CD4-positive, alpha-beta T cell treated with Interleukin-10 for 1 hour (primary cell): ENCODE measurements around the gene FAM163A.
"Not testable (repeated sequence)": the region's sequence is repeated elsewhere in the genome, so short reads cannot be mapped to it uniquely, and the experiment has no call there.

Experiments
- DNase-seq: peaks from one replicate; pipeline ENCODE4 v3.0.0-alpha.2; 2020

FAM163A gene

DNA sequence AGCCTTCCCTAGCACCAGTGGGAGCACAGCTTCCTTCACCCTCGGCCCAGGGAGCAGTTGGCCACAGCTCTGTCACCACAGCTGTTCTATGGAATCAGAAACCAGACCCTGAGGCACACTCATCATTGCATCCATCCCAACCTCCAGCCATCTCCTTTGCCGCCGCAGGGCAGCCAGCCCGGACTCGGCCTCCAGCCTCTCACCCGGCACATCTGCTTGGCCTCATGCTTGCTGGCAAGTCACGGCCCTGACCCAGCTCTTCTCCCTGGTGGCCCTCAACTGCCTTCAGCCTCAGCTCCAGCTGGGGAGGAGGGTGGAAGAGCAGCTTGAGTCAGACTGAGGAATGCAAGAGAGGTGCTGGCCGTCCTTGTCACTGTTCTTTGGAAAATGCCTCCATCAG lies 74.7 kb downstream of the FAM163A start:
- no peak for DNase-seq

DNA sequence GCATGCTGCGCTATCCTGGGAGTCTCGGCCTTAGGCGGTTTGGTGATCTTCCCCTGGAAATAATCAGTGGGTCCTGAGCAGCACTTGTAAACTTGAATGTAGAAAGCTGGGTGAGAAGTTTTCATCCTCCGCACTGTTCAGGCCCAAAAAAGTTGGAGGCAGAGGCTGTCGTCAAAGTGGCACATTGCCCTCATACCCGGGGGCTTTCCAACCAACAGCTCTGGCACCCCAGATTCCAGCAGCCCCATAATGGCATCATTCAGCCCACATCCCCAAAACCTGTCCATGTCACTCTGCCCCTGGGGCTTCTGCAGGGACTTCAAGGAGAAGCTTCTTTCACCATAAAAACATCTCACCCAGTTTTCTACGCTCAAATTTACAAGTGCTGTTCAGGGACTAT lies 75.2 kb downstream of the FAM163A start:
- no peak for DNase-seq

DNA sequence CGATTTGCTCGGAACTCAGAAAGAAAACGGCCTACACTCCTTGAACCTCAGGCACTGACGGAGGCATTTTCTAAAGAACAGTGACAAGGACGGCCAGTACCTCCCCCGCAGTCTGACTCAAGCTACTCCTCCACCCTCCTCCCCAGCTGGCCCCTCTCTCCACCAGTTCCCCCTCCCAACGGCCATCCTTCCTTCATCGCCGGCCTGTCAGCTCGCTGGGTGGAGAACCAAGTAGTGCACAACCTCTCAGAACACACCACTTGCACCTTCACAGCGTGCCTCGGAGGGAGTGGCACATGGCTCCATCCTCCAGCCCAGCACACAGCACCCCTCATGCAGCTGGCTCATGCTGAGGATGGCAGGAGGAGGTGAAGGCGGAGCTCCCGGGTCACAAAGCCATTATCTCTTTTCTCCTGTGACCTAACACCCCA lies 75.7 kb downstream of the FAM163A start:
- no peak for DNase-seq

DNA sequence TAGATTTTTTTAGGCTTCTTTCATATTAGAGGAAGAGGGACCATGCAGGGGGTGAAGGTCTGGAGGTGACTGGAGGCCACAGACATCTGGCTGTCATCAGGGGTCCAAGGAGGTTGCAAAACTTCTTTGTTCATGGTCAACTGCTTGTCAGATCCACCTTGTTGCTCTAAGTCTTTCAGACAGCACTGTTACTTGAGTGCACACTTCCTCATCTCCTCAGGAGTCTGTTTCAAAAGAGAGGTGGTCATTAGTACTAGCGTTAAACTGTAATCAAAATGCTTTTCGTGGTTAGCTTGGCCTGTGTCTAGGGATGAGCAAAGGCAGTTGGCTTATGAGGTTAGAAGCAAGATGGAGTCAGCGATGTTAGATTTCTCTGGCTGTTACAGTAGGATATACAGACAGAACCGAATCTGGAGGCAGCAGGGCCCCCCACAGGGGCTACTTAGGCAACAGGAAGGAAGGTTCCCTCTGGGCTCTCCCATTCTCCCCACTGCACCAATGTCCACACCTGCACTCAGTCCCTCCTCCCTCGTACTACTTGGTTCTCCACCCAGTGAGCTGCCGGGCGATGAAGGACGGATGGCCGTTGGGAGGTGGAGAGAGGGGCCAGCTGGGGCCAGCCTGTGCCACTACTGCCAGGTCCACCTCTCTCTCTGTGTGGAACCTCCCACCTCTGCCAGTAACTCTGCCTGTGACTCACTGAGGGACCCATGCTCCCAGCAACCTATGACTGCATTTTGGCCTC lies 77.3 kb downstream of the FAM163A start:
- no peak for DNase-seq

DNA sequence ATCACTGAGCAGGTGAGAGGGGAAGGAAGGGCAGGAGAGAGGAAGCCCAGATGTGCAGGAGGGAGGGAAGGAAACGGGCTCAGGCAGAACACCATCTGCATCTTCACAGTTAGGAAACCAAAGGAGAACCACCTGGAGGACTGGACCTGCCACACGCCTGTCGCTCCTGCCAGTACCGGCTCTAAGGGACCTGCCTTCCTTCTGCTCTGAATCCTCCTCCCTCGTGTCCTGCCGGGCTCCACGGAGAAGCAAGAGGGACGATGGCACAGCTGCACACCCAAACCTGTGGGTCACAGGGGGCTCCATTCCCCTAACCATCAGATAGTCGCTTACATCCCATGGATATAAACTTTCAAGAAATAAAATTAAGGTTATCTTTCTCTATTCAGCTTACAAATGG lies 78.4 kb downstream of the FAM163A start:
- no peak for DNase-seq

DNA sequence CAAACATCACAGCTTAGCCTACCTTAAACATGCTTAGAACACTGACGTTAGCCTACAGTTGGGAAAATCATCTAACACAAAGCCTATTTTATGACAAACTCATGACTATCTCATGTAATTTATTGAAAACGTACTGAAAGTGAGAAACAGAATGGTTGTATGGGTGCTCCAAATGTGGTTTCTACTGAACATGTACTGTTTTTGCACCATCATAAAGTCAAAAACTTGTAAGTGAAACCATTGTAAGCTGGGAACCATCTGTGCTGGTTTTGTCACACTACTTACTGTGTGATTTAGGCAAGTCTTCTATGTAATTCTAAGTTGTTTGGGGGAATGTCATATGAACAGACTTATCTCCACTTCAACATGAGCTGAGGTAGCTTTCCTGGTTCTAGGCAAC lies 79.0 kb downstream of the FAM163A start:
- DNase-seq, result no peak

DNA sequence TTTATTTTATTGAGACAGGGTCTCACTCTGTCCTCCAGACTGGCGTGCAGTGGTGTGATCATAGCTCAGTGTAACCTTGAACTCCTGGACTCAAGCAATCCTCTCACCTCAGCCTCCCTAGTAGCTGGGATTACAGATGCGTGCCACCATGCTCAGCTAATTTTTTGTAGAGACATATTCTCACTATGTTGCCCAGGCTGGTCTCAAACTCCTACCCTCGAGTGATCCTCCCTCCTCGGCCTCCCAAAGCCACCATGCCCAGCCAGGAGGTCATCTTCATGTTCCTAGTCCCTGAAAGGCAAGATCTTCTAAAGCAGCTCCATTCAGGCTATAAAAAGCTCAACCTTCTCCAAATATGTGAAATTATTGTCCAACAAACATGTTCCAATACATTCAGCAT lies 80.6 kb downstream of the FAM163A start:
- no peak for DNase-seq

DNA sequence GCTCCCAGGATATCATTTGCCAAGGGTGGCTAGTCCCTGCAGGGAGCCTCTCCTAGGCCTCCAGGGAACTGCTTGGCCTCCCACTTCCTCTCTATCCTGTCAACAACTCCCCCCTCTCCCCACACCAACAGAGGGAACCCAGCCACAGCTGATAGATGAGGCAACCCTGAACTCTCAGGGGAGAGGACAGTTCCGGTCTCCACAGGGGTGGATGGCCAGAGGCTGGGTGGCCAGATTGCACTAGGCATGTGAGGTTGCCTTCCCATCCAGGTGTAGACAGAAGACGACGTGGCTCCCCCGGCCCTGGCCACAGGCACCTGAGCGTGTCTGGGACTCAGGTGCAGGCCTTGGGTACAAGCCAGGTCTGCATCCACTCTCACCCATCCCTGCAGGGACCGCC lies 81.2 kb downstream of the FAM163A start:
- DNase-seq, result no peak

DNA sequence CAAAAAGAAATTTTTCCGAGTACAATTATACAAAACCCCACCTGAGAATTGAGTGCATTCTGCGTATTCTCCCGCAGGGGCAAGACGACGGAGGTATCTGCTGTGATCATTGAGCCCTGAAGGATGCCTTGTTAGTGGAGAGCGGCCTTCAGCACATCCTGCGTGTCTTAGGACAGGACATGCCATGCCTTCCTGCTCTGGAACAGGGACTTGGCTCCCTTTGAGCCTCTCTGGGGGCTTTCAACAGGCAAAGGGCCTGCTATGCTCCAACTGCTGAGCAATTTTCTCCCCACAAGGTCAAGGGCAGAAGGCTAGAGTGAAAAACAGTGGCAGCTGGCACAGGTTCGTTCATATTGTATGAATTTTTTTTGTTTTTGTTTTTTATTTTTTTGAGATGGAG lies 82.1 kb downstream of the FAM163A start:
- DNase-seq, result no peak

DNA sequence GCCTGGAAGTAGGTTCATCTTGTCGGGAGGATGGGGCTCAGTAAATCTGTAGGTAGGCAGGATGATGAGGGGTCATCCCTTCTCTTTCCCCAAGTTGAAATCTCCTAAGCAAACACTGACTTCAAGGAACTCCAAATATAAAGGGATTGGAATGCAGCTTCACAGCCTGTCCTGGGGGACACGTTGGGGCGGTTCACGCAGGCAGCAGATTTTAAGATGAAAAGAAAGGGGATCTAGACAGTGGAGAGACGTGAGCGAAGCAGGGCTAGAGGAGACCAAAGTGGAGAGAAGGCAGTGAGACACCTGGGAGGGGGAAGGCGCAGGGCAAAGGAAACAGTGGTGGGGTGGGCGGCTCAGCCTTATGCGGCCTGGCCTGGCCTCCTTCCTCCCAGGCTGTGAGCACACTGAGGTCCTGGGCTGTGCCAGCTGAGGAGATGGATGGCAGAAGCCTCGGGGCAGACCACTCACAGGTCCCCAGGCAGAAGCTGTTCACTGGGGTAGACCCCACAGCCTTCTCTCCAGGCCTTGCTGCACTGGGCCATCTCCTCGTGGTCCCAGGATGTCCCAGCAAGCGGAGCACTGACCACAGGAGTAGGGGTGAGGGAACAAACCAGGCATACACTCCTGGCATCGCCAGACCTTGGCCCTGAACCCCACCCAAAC lies 82.8 kb downstream of the FAM163A start:
- DNase-seq, result no peak

DNA sequence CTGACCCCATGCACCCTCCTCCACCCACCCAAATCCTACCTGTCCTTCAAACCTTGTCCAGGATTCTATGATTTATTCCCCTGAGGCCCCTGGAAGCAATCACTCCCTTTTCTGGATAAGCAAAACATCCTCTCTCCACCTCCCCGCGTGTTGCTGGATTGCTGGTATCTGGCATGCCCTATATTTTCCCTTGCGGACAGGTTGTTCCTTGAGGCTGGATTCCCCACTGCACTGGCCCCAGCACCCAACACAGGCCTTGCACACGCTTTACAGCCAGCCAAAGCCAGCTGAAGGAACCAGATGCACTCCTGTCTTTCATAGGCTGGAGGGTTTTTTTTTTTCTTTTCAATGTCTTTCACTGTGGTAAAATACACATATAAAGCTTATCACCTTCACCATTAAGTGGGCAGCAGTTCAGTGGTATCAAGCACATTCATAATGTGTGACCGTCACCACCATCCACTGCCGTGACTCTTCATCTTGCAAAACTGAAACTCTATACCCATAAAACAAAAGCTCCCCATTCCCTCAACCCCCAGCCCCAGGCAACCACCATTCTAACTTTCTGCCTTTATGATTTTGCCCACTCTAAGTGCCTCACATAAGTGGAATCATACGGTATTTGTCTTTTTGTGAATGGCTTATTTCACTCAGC lies 83.7 kb downstream of the FAM163A start:
- no peak for DNase-seq

DNA sequence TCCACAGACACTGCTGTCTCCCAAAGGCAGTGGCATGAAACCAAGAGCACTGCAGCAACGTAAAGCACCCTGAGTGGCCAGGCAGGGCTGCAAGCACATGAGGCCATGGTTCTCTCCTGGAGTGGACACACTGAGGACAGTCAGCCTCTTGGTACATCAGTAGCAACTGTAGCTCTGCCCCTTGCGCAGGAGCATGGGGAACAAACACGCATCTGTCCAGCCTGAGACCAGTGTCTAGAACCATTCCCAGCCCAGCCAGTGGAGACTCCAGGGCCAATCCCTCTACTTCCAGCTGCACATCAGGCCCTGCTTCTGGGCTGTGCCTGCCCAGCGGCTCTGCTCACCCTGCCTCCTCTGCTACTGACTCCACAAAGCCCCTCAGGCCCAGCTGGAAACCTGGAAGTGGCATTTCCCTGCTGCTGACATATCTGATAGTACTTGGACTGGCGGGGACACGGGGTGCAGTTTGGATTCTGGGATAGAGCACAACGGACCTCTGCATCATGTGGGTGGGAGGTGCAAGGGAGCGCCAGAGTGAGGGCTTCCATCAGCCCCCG lies 85.5 kb downstream of the FAM163A start:
- no peak for DNase-seq

DNA sequence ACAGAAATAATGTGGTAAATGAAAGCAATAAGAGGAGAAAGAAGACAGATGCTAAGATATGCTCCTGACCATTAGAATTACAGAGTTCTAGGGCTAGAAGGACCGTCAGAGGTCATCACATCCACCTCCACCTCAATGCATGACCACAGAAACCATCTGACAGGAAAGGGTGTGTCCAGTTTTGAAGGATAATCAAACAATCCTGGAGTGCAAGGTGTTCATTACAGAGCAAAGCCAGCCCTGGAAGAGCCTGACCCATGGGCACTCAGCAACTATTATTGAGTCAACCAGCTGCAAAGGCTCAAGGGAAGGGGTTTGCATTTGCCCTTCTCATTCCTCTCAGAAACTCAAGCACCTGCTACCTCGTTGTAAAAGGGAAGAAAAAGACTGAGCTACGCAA lies 88.1 kb downstream of the FAM163A start:
- DNase-seq, result no peak

DNA sequence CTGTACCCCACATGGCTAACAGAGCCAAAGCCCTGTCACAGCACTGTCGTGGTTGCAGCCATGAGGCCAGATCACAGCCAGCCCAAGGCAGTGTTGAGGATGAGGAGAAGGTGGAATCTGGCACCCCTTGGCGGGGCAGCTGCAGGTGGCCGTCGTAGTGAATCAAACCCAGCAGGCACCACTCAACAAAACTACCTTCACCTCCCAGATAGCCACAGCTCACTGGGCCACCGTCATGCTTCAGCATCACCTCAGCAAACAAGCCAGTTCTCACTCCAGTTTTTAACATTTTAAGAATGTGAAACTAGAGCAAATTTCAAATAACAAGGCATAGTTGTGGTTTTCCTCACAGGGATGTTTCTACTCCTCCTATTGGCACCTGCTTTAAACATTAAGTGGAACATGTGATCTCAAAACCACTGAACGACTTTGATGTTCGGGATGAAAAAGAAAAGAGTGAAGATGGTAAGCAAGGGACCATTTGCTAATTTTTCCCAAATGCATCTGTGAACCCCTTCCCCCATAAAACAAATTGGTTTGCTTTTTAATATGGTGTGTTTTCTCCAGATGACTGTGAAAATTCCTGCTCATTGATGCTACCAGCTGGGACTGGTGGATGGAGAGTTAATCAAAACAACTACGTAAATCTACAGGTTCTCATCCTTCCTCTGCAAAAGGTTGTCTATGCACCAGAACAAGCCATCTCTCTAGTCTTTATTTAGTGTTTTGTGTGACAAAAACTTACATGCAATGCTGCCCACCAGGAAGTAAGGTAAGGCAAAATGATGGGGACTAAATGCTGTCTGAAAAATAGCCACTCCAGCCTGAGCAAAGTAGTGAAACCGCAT lies 89.0 kb downstream of the FAM163A start:
- DNase-seq, result peak; percentile 33

DNA sequence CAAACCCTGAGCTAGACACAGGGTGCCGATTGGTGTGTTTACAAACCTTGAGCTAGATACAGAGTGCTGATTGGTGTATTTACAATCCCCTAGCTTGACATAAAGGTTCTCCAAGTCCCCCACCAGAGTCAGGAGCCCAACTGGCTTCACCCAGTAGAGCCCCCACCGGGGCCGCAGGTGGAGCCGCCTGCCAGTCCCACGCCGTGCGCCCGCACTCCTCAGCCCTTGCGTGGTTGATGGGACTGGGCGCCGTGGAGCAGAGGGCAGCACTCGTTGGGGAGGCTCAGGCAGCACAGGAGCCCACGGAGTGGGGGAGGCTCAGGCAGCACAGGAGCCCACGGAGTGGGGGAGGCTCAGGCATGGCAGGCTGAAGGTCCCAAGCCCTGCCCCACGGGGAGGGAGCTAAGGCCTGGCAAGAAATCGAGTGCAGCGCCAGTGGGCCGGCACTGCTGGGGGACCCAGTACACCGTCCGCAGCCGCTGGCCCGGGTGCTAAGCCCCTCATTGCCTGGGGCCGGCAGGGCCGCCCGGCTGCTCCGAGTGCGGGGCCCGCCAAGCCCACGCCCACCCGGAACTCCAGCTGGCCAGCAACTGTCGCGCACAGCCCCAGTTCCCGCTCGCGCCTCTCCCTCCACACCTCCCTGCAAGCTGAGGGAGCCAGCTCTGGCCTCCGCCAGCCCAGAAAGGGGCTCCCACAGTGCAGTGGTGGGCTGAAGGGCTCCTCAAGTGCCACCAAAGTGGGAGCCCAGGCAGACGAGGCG lies 93.8 kb downstream of the FAM163A start:
- DNase-seq, result not testable (repeated sequence)

DNA sequence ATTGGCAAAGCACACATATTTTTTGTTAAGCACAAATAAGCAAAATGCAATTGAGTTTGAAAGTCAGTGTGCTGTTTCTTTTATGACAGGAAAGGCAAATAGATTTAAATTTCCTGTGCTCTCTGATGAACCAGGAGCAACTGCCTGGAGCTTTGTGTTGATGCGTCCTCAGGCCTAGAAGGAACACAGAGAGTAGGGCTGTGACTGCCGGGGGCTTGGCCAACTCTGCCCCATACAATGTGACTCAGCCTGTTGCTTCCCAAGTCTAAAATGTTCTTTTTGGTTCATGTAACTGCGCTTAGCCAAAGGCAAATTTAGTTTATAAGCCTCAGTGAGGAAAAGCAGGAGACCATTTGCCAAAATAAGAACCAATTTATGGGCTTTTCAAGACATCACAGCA lies 97.0 kb downstream of the FAM163A start:
- no peak for DNase-seq

DNA sequence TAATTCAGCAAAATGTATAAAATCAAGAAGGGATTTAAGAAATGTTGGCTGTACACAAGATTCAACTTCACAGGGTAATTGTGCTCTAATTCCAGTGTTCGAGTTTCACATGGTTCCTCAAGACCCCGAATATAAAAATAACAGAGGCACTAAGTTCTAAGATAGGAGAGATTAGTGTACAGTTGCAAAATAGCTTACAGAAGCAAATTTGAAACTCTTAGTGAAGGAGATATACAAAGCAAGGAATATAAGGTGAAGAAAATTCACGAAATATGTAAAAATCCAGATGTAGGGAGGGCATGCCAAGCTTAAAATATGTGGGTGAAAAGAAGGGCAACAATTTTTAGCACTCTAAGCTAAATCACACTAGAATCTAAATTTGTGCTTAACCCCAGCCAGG lies 105.1 kb downstream of the FAM163A start:
- no peak for DNase-seq

DNA sequence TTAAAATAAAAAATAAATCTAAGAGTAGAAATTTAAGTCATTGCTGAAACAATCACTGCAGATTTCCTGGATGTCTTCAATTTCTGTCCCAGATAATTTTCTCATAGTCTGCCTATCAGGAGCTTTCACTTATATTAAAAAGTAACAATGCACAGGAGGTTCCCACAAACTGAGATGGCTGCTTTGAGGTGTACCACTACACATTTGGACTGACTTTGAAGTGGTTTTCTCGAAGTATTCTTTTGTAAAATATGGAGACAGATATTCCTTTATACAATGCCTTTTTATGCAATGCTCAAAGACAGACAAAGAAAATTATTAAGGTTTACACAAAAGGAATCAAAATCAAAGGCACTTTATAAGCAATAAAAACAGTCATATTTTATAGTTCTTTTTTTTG lies 110.0 kb downstream of the FAM163A start:
- no peak for DNase-seq

DNA sequence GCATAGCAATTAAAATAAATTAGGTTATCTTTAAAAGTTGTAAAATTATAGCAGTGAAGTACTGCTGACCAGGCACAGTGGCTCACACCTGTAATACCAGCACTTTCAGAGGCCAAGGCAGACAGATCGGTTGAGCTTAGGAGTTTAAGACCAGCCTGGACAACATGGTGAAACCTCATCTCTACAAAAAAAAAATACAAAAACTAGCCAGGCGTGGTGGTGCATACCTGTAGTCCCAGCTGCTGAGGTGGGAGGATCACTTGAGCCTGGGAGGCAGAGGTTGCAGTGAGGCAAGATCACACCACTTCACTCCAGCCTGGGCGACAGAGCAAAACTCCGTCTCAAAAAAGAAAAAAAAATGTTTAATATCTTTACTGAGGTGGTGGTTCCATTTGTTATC lies 112.7 kb downstream of the FAM163A start:
- DNase-seq, result not testable (repeated sequence)

DNA sequence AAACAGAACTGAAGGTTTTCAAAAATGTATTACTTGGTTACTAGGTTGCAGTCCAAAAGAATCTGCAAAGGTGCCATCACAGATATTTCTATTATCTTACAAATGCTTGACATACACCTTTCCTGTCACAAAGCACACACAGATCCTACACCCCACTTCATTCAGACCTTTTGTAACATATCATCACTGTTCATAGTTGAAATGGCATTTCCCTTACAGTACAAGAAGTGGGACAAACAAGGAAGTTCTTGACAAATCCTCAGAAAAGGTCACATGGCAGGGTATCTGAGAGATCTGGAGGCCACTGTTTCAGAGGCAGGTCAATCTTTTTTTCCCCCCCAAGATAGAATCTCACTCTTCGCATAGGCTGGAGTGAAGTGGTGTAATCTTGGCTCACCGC lies 113.2 kb downstream of the FAM163A start:
- DNase-seq, result no peak

DNA sequence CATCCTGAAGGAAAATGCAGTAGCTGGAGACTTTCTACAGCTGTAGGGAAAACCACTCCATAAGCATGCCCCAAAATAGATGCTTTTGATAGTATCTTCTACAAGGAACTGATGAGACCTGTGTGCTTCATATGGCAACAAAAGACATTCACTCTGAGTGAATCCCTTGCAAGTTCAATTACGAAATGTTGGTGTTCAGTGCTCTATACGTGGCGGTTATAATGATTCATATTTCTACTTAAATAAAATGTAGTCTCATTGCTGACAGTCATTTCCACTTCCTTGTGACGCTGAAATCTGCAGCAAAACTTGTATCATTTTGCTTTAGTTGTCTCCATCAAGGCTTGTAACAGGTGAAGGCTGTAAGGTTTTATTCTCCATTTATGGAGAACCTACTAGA lies 113.9 kb downstream of the FAM163A start:
- no peak for DNase-seq

DNA sequence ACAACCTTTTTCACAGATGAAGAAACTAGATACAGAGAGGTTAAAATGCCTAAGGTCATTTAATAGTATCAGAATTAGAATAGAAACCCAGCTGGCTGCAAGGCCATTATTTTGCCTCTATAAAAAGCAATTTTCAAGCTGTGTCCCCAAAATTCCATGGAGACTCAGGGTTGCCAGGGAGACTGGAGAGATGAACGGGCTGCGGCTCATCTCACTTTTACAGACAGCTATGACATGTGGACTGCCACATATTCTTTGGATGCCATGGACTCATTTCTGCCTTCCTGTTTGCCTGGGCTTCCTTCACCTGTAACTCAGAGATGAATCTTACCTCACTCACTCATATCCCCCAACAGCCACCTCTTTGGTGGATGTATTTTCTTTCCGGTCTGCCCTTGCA lies 117.6 kb downstream of the FAM163A start:
- no peak for DNase-seq
